Measurements from ENCODE around the gene HOXC10. TPM values are rescaled to one million over a fixed set of nuclear protein-coding genes. Genes with fewer than 3 reads are reported as not detected.

HOXC10 gene
- total RNA-seq, 1 donor from 2014 or later: 1.8 TPM

DNA sequence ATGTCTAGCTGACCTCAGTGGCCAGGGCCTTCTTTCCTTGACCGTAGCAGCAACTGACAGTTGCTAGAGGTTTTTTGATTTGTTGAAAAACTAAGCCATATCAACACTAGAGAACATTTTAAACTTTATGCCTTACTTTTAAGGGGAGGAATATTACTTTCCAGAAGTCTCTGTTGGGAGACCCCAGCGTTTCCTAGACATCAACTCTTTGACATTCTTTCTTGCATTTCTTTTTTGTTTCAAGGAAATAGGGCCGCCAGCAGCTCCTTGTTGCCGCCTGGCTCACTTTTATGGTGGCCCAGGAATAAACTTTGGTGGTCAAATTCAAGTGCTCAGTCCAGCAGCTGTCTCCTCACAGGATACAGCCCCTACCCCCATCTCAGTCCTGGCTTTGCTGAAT is 14.5 kb upstream of the HOXC10 start:
- Mint-ChIP-seq H3K4me3 (no peak overlapping the region), H3K9me3 (no peaks in the 10 kb centered on the region), H3K27me3 (ENCODE audit: low read depth) (peaks cover 98% of the 10 kb centered on the region), H3K27ac (ENCODE audit: unreplicated experiment) (no peak overlapping the region), H3K4me1 (no peaks in the 10 kb centered on the region), H3K36me3 (ENCODE audit: low read depth) (peaks cover 5% of the 10 kb centered on the region)
- TF ChIP-seq, protein P1, sequence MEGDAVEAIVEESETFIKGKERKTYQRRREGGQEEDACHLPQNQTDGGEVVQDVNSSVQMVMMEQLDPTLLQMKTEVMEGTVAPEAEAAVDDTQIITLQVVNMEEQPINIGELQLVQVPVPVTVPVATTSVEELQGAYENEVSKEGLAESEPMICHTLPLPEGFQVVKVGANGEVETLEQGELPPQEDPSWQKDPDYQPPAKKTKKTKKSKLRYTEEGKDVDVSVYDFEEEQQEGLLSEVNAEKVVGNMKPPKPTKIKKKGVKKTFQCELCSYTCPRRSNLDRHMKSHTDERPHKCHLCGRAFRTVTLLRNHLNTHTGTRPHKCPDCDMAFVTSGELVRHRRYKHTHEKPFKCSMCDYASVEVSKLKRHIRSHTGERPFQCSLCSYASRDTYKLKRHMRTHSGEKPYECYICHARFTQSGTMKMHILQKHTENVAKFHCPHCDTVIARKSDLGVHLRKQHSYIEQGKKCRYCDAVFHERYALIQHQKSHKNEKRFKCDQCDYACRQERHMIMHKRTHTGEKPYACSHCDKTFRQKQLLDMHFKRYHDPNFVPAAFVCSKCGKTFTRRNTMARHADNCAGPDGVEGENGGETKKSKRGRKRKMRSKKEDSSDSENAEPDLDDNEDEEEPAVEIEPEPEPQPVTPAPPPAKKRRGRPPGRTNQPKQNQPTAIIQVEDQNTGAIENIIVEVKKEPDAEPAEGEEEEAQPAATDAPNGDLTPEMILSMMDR (conservative IDR thresholded peaks at IDR 0.05): no peak
- no peak for DNase-seq (ENCODE audit: low read depth, low spot score)

GRCh38 chr12:53971129-53971528 is 13.8 kb upstream of the HOXC10 start:
- DNase-seq (ENCODE audit: low read depth, low spot score): no peak
- no peaks in the 10 kb centered on the region for H3K9me3 Mint-ChIP-seq
- peaks cover 7% of the 10 kb centered on the region for H3K36me3 Mint-ChIP-seq (ENCODE audit: low read depth)
- H3K4me3 Mint-ChIP-seq: no peak overlapping the region
- H3K27ac Mint-ChIP-seq (ENCODE audit: unreplicated experiment): no peak overlapping the region
- H3K4me1 Mint-ChIP-seq: no peaks in the 10 kb centered on the region
- H3K27me3 Mint-ChIP-seq (ENCODE audit: low read depth): peaks cover 98% of the 10 kb centered on the region
- TF ChIP-seq, protein P1 (conservative IDR thresholded peaks at IDR 0.05): no peak

DNA sequence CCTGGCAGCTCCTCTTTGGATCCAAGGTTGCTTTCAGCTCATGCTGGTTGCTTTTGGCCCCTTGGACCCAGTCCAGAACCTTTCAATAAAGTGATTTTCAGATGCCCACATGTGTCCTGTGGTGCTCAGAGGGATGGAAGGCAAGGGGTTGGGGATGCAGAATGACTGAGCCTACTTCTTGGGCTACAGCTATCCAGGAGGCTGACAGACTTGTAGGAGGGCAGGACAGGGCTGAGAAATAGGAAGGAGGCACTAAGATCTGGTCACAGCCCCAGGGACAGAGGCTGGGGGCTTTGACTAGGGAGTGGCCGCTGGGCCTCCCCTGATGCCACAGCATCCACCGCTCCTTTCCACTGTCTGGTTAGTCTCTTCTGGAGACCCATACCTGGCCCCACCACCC is 13.3 kb upstream of the HOXC10 start:
- TF ChIP-seq, protein P1 (conservative IDR thresholded peaks at IDR 0.05): no peak
- Mint-ChIP-seq H3K4me1 (no peaks in the 10 kb centered on the region), H3K9me3 (no peaks in the 10 kb centered on the region), H3K27ac (ENCODE audit: unreplicated experiment) (no peak overlapping the region), H3K27me3 (ENCODE audit: low read depth) (peaks cover 98% of the 10 kb centered on the region), H3K4me3 (no peak overlapping the region), H3K36me3 (ENCODE audit: low read depth) (peaks cover 7% of the 10 kb centered on the region)
- no peak for DNase-seq (ENCODE audit: low read depth, low spot score)

DNA sequence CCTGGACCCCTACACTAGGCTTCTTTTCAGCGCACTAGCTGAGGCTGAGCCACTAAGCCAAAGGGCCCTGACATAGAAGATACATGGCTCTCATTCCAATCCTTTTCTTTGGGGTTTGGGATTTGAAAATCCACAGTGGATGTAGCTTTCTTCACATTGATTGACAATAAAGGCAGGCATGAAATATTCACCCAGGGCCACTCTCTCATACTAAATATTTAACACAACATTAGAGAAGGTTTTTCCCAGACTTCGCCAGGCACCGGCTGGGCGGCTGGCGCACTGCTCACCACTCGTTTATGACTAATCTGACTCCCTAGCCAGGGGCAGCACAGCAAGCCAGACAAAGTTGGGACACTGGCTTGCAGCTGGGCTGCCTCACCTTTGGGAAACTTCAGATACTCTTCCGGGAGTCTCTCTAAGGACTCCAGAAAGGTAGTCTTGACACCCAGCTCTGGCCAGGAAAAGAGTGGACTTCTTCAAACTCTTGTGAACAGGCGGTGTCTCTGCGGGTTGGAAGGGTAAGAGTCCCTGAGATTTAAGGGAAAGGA is 12.7 kb upstream of the HOXC10 start:
- Mint-ChIP-seq H3K9me3 (no peaks in the 10 kb centered on the region), H3K27ac (ENCODE audit: unreplicated experiment) (no peak overlapping the region), H3K4me1 (no peaks in the 10 kb centered on the region), H3K27me3 (ENCODE audit: low read depth) (peaks cover 98% of the 10 kb centered on the region), H3K4me3 (no peak overlapping the region), H3K36me3 (ENCODE audit: low read depth) (peaks cover 7% of the 10 kb centered on the region)
- no peak for DNase-seq (ENCODE audit: low read depth, low spot score)
- TF ChIP-seq, protein P1 (conservative IDR thresholded peaks at IDR 0.05): no peak

- H3K36me3 Mint-ChIP-seq (ENCODE audit: low read depth): peaks cover 7% of the 10 kb centered on the region
- peak within 1 kb of the TSS; percentile 34 for H3K4me3 Mint-ChIP-seq
- peaks cover 98% of the 10 kb centered on the region for H3K27me3 Mint-ChIP-seq (ENCODE audit: low read depth)
- TF ChIP-seq, protein P1 (conservative IDR thresholded peaks at IDR 0.05): no peak
- no peaks in the 10 kb centered on the region for H3K9me3 Mint-ChIP-seq
- DNase-seq (ENCODE audit: low read depth, low spot score): no peak
- no peaks in the 10 kb centered on the region for H3K4me1 Mint-ChIP-seq
- no peak within 1 kb of the TSS for H3K27ac Mint-ChIP-seq (ENCODE audit: unreplicated experiment)
Observed at GRCh38 chr12:53972722-53973235, 12.2 kb upstream of the HOXC10 start, which contains the start of gene HOXC11. TSS of gene HOXC11 (plus strand) at chr12:53973126. CDS start at chr12:53973242, 116 bp downstream.

Measured in neural crest cell (in vitro differentiated cells).